WTC11 (cell line): Measurements from ENCODE around the gene GMEB1. TPM values are rescaled to one million over a fixed set of nuclear protein-coding genes. Genes with fewer than 3 reads are reported as not detected.
"Not testable (repeated sequence)": the region's sequence is repeated elsewhere in the genome, so short reads cannot be mapped to it uniquely, and the experiment has no call there.

Experiments used
- ATAC-seq: fragments of 200-7000 bp; cut with Tn5 transposase; 2 replicates; pipeline ENCODE4 v1.10.0; 2021; ENCODE audit warnings: mild to moderate bottlenecking, moderate library complexity
- CTCF ChIA-PET: fragments of 300-600 bp; sonication (Branson Sonifier 250); formaldehyde crosslinking; loops from one replicate; lab custom pipeline; 2021; ENCODE audit warnings: antibody characterized with exemption; lab: Charles Lee
- POLR2A ChIA-PET: fragments of 350-600 bp; sonication (Branson Sonifier 250); formaldehyde crosslinking; loops from one replicate; lab custom pipeline; 2021; ENCODE audit warnings: antibody characterized with exemption; lab: Charles Lee
- DNase-seq: peaks from one replicate; pipeline ENCODE4 v3.0.0; 2021; ENCODE audit warnings: low spot score
- H3K27ac Mint-ChIP-seq: 2 replicates; pipeline ENCODE4 v1.8.0; 2021; ENCODE audit warnings: mixed read lengths
- H3K27me3 Mint-ChIP-seq: 2 replicates; pipeline ENCODE4 v1.8.0; 2021; ENCODE audit warnings: low read depth, mild to moderate bottlenecking, moderate library complexity, mixed read lengths
- H3K36me3 Mint-ChIP-seq: 2 replicates; pipeline ENCODE4 v1.8.0; 2021; ENCODE audit warnings: mixed read lengths
- H3K4me1 Mint-ChIP-seq: 2 replicates; pipeline ENCODE4 v1.8.0; 2022; ENCODE audit warnings: mixed read lengths
- H3K4me3 Mint-ChIP-seq: 2 replicates; pipeline ENCODE4 v1.8.0; 2021; ENCODE audit warnings: mild to moderate bottlenecking, moderate library complexity, mixed read lengths
- H3K9me3 Mint-ChIP-seq: 2 replicates; pipeline ENCODE4 v1.8.0; 2021; ENCODE audit warnings: mixed read lengths
- ATF6 ChIP-seq: sonication (generic); formaldehyde crosslinking; IDR thresholded peaks from 2 replicates; pipeline ENCODE4 v1.8.1; 2023; ENCODE audit warnings: mild to moderate bottlenecking, missing genetic modification reagents
- CDX4 ChIP-seq: fragments of 250-450 bp; sonication (Bioruptor Pico); IDR thresholded peaks from 2 replicates; pipeline ENCODE4 v1.9.0; 2021; ENCODE audit warnings: moderate library complexity, mild to moderate bottlenecking, inconsistent platforms, borderline replicate concordance
- CREM ChIP-seq: sonication (generic); formaldehyde crosslinking; IDR thresholded peaks from 2 replicates; pipeline ENCODE4 v1.8.1; 2022; ENCODE audit warnings: mild to moderate bottlenecking, missing genetic modification reagents, moderate library complexity
- ELF4 ChIP-seq: sonication (generic); formaldehyde crosslinking; IDR thresholded peaks from 2 replicates; pipeline ENCODE4 v1.8.1; 2022; ENCODE audit warnings: low read depth, mild to moderate bottlenecking, moderate library complexity, missing genetic modification reagents
- ETV6 ChIP-seq: sonication (generic); formaldehyde crosslinking; IDR thresholded peaks from 2 replicates; pipeline ENCODE4 v1.8.1; 2022; ENCODE audit warnings: mild to moderate bottlenecking, missing genetic modification reagents
- IRF1 ChIP-seq: sonication (generic); formaldehyde crosslinking; IDR thresholded peaks from 2 replicates; pipeline ENCODE4 v1.8.0; 2023; ENCODE audit warnings: missing genetic modification reagents
- JUN ChIP-seq: sonication (generic); formaldehyde crosslinking; IDR thresholded peaks from 2 replicates; pipeline ENCODE4 v1.8.0; 2023; ENCODE audit warnings: mild to moderate bottlenecking, missing genetic modification reagents
- KAT7 ChIP-seq: sonication (generic); formaldehyde crosslinking; IDR thresholded peaks from 2 replicates; pipeline ENCODE4 v1.8.1; 2023; ENCODE audit warnings: missing genetic modification reagents, mild to moderate bottlenecking, borderline replicate concordance
- NFE2L1 ChIP-seq: sonication (generic); formaldehyde crosslinking; IDR thresholded peaks from 2 replicates; pipeline ENCODE4 v1.8.1; 2023; ENCODE audit warnings: missing genetic modification reagents
- OVOL2 ChIP-seq: fragments of 250-450 bp; sonication (Bioruptor Pico); IDR thresholded peaks from 2 replicates; pipeline ENCODE4 v1.9.0; 2021; ENCODE audit warnings: mild to moderate bottlenecking, borderline replicate concordance
- SMAD3 ChIP-seq: sonication (generic); formaldehyde crosslinking; IDR thresholded peaks from 2 replicates; pipeline ENCODE4 v1.8.0; 2022; ENCODE audit warnings: missing genetic modification reagents, mild to moderate bottlenecking, borderline replicate concordance
- STAT6 ChIP-seq: sonication (generic); formaldehyde crosslinking; conservative IDR thresholded peaks from 2 replicates; pipeline ENCODE4 v1.8.1; 2023; ENCODE audit warnings: mild to moderate bottlenecking, low read depth, missing genetic modification reagents, moderate library complexity
- TEAD4 ChIP-seq: sonication (generic); formaldehyde crosslinking; IDR thresholded peaks from 2 replicates; pipeline ENCODE4 v1.8.0; 2022; ENCODE audit warnings: mild to moderate bottlenecking, missing genetic modification reagents
- USF1 ChIP-seq: sonication (generic); formaldehyde crosslinking; IDR thresholded peaks from 2 replicates; pipeline ENCODE4 v1.8.0; 2022; ENCODE audit warnings: mild to moderate bottlenecking, missing genetic modification reagents
- ZBTB21 ChIP-seq: sonication (generic); formaldehyde crosslinking; IDR thresholded peaks from 2 replicates; pipeline ENCODE4 v1.8.1; 2023; ENCODE audit warnings: mild to moderate bottlenecking, missing genetic modification reagents, borderline replicate concordance
- ZBTB43 ChIP-seq: sonication (generic); formaldehyde crosslinking; IDR thresholded peaks from 2 replicates; pipeline ENCODE4 v1.8.1; 2023; ENCODE audit warnings: mild to moderate bottlenecking, missing genetic modification reagents
- ZNF416 ChIP-seq: fragments of 250-450 bp; sonication (Bioruptor Pico); IDR thresholded peaks from 2 replicates; pipeline ENCODE4 v1.9.0; 2021; ENCODE audit warnings: mild to moderate bottlenecking, inconsistent platforms
- ZNF512 ChIP-seq: sonication (generic); formaldehyde crosslinking; IDR thresholded peaks from 2 replicates; pipeline ENCODE4 v1.8.1; 2022; ENCODE audit warnings: missing genetic modification reagents, borderline replicate concordance
- total RNA-seq: library from RNA; stranded (reverse); gene quantifications from 3 replicates; pipeline ENCODE4 v1.2.3, GENCODE V29; 2021

Gene GMEB1
- total RNA-seq, 1 experiment from 2014 or later: 29.4 TPM

GRCh38 chr1:28642847-28643635 is 25.5 kb upstream of the GMEB1 start, which contains the start of gene TAF12 (continued):
- TF ChIP-seq ZNF512 (CRISPR knock-in tag): no peak
- TF ChIP-seq JUN (CRISPR knock-in tag): peak; percentile 76; the same call in 1 of the 2 replicates
- no peak for TF ChIP-seq ZBTB21 (CRISPR knock-in tag)
- TF ChIP-seq ETV6 (CRISPR knock-in tag): peak; percentile 100
- peak; percentile 81; the same call in 1 of the 2 replicates for TF ChIP-seq NFE2L1 (CRISPR knock-in tag)
- TF ChIP-seq IRF1 (CRISPR knock-in tag): peak; percentile 65; the same call in 1 of the 2 replicates
- TF ChIP-seq CREM (CRISPR knock-in tag): peak; percentile 57
- no peak for TF ChIP-seq ELF4 (CRISPR knock-in tag)
- TF ChIP-seq USF1 (CRISPR knock-in tag): peak; percentile 86
- TF ChIP-seq SMAD3 (CRISPR knock-in tag): 0 out of 2 replicates have a peak, but pooled peaks have one; percentile 76
- peak; percentile 83; the same call in 1 of the 2 replicates for TF ChIP-seq ZBTB43 (CRISPR knock-in tag)
- TF ChIP-seq, all 79 proteins: peak for 26

GRCh38 chr1:28644494-28644893 is 24.1 kb upstream of the GMEB1 start:
- Mint-ChIP-seq H3K4me1 (peaks cover 30% of the 10 kb centered on the region), H3K27me3 (no peaks in the 10 kb centered on the region), H3K4me3 (0 out of 2 replicates have a peak overlapping the region, but pooled peaks have one; percentile 99), H3K9me3 (no peaks in the 10 kb centered on the region), H3K36me3 (no peaks in the 10 kb centered on the region), H3K27ac (peak overlapping the region; percentile 21)
- ChIA-PET POLR2A (interaction anchor here (0.6 kb wide), 1 partner anchor 133 kb away, joined by 3 read pairs; no protein-coding TSS in a partner anchor), CTCF (interaction anchor here (2.6 to 2.8 kb wide), 2 partner anchors 92 to 232 kb away, joined by 19 read pairs; partner anchors contain the start of gene YTHDF2)
- DNase-seq (no peak), ATAC-seq (no peak)
- TF ChIP-seq ZBTB21 (CRISPR knock-in tag): no peak

- H3K27ac Mint-ChIP-seq, POLR2A ChIA-PET, CTCF ChIA-PET, H3K9me3 Mint-ChIP-seq, H3K36me3 Mint-ChIP-seq, H3K4me3 Mint-ChIP-seq, H3K27me3 Mint-ChIP-seq, ATAC-seq, DNase-seq: not testable (repeated sequence)
- H3K4me1 Mint-ChIP-seq: peaks cover 30% of the 10 kb centered on the region
Observed at GRCh38 chr1:28645406-28645805, 23.2 kb upstream of the GMEB1 start.

GRCh38 chr1:28646040-28646439 is 22.5 kb upstream of the GMEB1 start:
- no peak for ATAC-seq
- Mint-ChIP-seq H3K4me3 (no peak overlapping the region), H3K27me3 (no peaks in the 10 kb centered on the region), H3K36me3 (no peaks in the 10 kb centered on the region), H3K4me1 (peaks cover 30% of the 10 kb centered on the region), H3K27ac (peak overlapping the region; percentile 92), H3K9me3 (no peaks in the 10 kb centered on the region)
- ChIA-PET CTCF (no interaction called here), POLR2A (interaction anchor here (0.7 kb wide), 2 partner anchors 64 to 1950 kb away, joined by 3 read pairs; no protein-coding TSS in a partner anchor)
- no peak for DNase-seq
- no peak for TF ChIP-seq ZNF416 (CRISPR knock-in tag)
- no peak for TF ChIP-seq ETV6 (CRISPR knock-in tag)
- TF ChIP-seq KAT7: no peak
- TF ChIP-seq TEAD4 (CRISPR knock-in tag): no peak
- no peak for TF ChIP-seq STAT6 (CRISPR knock-in tag)
- no peak for TF ChIP-seq CDX4 (CRISPR knock-in tag)
- no peak for TF ChIP-seq ATF6 (CRISPR knock-in tag)
- no peak for TF ChIP-seq OVOL2 (CRISPR knock-in tag)
